Limb (tissue), 2 donors: ENCODE data around the gene EVA1A.

ENCODE experiments used
- DNase-seq, 2 donors: peaks; one replicate each; pipeline ENCODE4 v3.0.0-alpha.2; 2016; ENCODE audit errors: extremely low spot score in 2 of 2

EVA1A gene

GRCh38 chr2:75518638-75519465, 41.9 kb downstream of the EVA1A start:
- no peak for DNase-seq

GRCh38 chr2:75517547-75518230, 43.0 kb downstream of the EVA1A start:
- DNase-seq, result no peak

GRCh38 chr2:75516378-75517360, 44.1 kb downstream of the EVA1A start:
- DNase-seq, result no peak

GRCh38 chr2:75515584-75516368, 45.0 kb downstream of the EVA1A start:
- no peak for DNase-seq

- DNase-seq, result no peak
These were observed 47.0 kb downstream of the EVA1A start for GRCh38 chr2:75513616-75514170.

GRCh38 chr2:75512455-75513212, 48.1 kb downstream of the EVA1A start:
- no peak for DNase-seq

GRCh38 chr2:75506101-75506697, 54.5 kb downstream of the EVA1A start:
- no peak for DNase-seq

- no peak for DNase-seq
These were observed 55.7 kb downstream of the EVA1A start for GRCh38 chr2:75505012-75505411.

GRCh38 chr2:75503048-75503607, 57.6 kb downstream of the EVA1A start:
- no peak for DNase-seq

- DNase-seq, result no peak
These were observed 60.1 kb downstream of the EVA1A start for GRCh38 chr2:75500633-75501032.

GRCh38 chr2:75499534-75499933, 61.2 kb downstream of the EVA1A start:
- DNase-seq, result no peak

GRCh38 chr2:75498907-75499306, 61.8 kb downstream of the EVA1A start:
- no peak for DNase-seq

GRCh38 chr2:75497256-75497655, 63.5 kb downstream of the EVA1A start:
- no peak for DNase-seq

- DNase-seq, result no peak
These were observed 64.9 kb downstream of the EVA1A start for GRCh38 chr2:75495862-75496261.

- DNase-seq, result no peak
These were observed 66.5 kb downstream of the EVA1A start for GRCh38 chr2:75494137-75494769.

- DNase-seq, result no peak
These were observed 67.5 kb downstream of the EVA1A start for GRCh38 chr2:75493230-75493629.

- no peak for DNase-seq
These were observed 69.5 kb downstream of the EVA1A start for GRCh38 chr2:75491129-75491753.

- no peak for DNase-seq
These were observed 71.0 kb downstream of the EVA1A start for GRCh38 chr2:75489721-75490120.
